HL-60 (cell line): ENCODE measurements around the gene ANKAR.

ENCODE experiments used
- DNase-seq, 2 experiments: peaks; one replicate each; pipeline ENCODE4 v3.0.0-alpha.2; 2010 to 2020; ENCODE audit warnings: low read depth in 1 of 2, low spot score in 1 of 2
- H3K27ac ChIP-seq: fragments of 250-450 bp; sonication (Bioruptor Pico); replicated peaks from 2 replicates; pipeline ENCODE4 v1.5.1; 2020; ENCODE audit warnings: mild to moderate bottlenecking, moderate library complexity
- H3K27me3 ChIP-seq: fragments of 250-450 bp; sonication (Bioruptor Pico); 2 replicates; pipeline ENCODE4 v1.5.1; 2021; ENCODE audit warnings: mild to moderate bottlenecking, moderate library complexity; ENCODE audit not compliant: insufficient read depth, poor library complexity, severe bottlenecking
- H3K4me3 ChIP-seq: replicated peaks from 2 replicates; pipeline ENCODE4 v1.5.1; 2011; ENCODE audit warnings: mild to moderate bottlenecking, control low read depth, low read length; ENCODE audit not compliant: insufficient read depth
- CTCF ChIP-seq: IDR thresholded peaks from one replicate; pipeline ENCODE4 v1.5.1; 2011; ENCODE audit warnings: low read length, control low read depth, inconsistent platforms; ENCODE audit not compliant: insufficient read depth
- GABPA ChIP-seq: IDR thresholded peaks from 2 replicates; pipeline ENCODE4 v1.6.1; 2012; ENCODE audit warnings: low read depth
- POLR2AphosphoS5 ChIP-seq: IDR thresholded peaks from 2 replicates; pipeline ENCODE4 v1.6.1; 2012; ENCODE audit warnings: low read depth
- REST ChIP-seq: IDR thresholded peaks from 2 replicates; pipeline ENCODE4 v1.6.1; 2012; ENCODE audit warnings: low read depth; ENCODE audit not compliant: insufficient replicate concordance
- SPI1 ChIP-seq: IDR thresholded peaks from 2 replicates; pipeline ENCODE4 v1.6.1; 2012; ENCODE audit warnings: low read depth, mild to moderate bottlenecking, borderline replicate concordance

Gene ANKAR

GRCh38 chr2:189673661-189674373 is 653 bp upstream of the ANKAR start:
- TF ChIP-seq REST = no peak
- TF ChIP-seq SPI1 = no peak
- no peak for TF ChIP-seq CTCF
- TF ChIP-seq POLR2AphosphoS5 = no peak
- no peak for TF ChIP-seq GABPA
- DNase-seq = no peak
- peak overlapping the region; percentile 34 for H3K4me3 ChIP-seq
- H3K27me3 ChIP-seq = no peaks in the 10 kb centered on the region
- H3K27ac ChIP-seq = no peak overlapping the region

- Histone ChIP-seq H3K4me3 (no peak overlapping the region), H3K27me3 (no peaks in the 10 kb centered on the region), H3K27ac (no peak overlapping the region)
- no peak for DNase-seq
- TF ChIP-seq POLR2AphosphoS5 = no peak
- no peak for TF ChIP-seq CTCF
- no peak for TF ChIP-seq GABPA
- no peak for TF ChIP-seq REST
- TF ChIP-seq SPI1 = no peak
Observed at GRCh38 chr2:189676471-189676870, 2.0 kb downstream of the ANKAR start.

GRCh38 chr2:189679226-189679625 is 4.8 kb downstream of the ANKAR start:
- Histone ChIP-seq H3K4me3 (no peak overlapping the region), H3K27ac (no peak overlapping the region), H3K27me3 (no peaks in the 10 kb centered on the region)
- TF ChIP-seq SPI1 (peak; percentile 79; the same call in 1 of the 2 replicates), GABPA (no peak)
- DNase-seq = no peak

GRCh38 chr2:189681203-189681602 is 6.7 kb downstream of the ANKAR start:
- H3K27ac ChIP-seq = no peak overlapping the region
- no peak overlapping the region for H3K4me3 ChIP-seq
- no peaks in the 10 kb centered on the region for H3K27me3 ChIP-seq
- TF ChIP-seq CTCF = no peak
- no peak for TF ChIP-seq POLR2AphosphoS5
- no peak for DNase-seq
